Panc1 (cell line): ENCODE data around the gene PPP2R5A. TPM values are rescaled to one million over a fixed set of nuclear protein-coding genes. Genes with fewer than 3 reads are reported as not detected.

ENCODE experiments used
- ATAC-seq: fragments of 200-7000 bp; cut with Tn5 transposase; 2 replicates; pipeline ENCODE4 v1.9.1; 2020; ENCODE audit warnings: mild to moderate bottlenecking, moderate library complexity
- BruUV-seq: library from RNA; stranded (reverse); fragments of 400-500 nt; replicated peaks from 2 replicates; lab custom pipeline; 2021; lab: Mats Ljungman, UMichigan
- CTCF ChIA-PET: fragments of 300-600 bp; sonication (Branson Sonifier 250); formaldehyde crosslinking; loops from one replicate; lab custom pipeline; 2022; ENCODE audit warnings: antibody characterized with exemption; lab: Charles Lee
- POLR2A ChIA-PET: fragments of 300-600 bp; sonication (Branson Sonifier 250); formaldehyde crosslinking; loops from one replicate; lab custom pipeline; 2022; ENCODE audit warnings: antibody characterized with exemption; lab: Charles Lee
- DNase-seq: peaks from one replicate; pipeline ENCODE4 v3.0.0-alpha.2; 2010; ENCODE audit warnings: low read depth, low spot score
- H3K27ac ChIP-seq: 2 replicates; pipeline ENCODE4 v1.5.1; 2011; ENCODE audit warnings: mild to moderate bottlenecking, low read length, inconsistent platforms
- H3K27me3 ChIP-seq: fragments of 200-500 bp; sonication (Bioruptor generic); 2 replicates; pipeline ENCODE4 v1.6.0; 2014; ENCODE audit warnings: low read length, inconsistent platforms; ENCODE audit not compliant: control insufficient read depth, insufficient read depth
- H3K36me3 ChIP-seq: fragments of 200-500 bp; sonication (Bioruptor generic); 2 replicates; pipeline ENCODE4 v1.5.1; 2014; ENCODE audit warnings: inconsistent platforms, mild to moderate bottlenecking, low read length, moderate library complexity; ENCODE audit not compliant: control insufficient read depth, insufficient read depth
- H3K4me1 ChIP-seq: 2 replicates; pipeline ENCODE4 v1.5.1; 2011; ENCODE audit warnings: inconsistent platforms, mild to moderate bottlenecking, low read length, moderate library complexity; ENCODE audit not compliant: control insufficient read depth, insufficient read depth
- H3K4me3 ChIP-seq, 2 experiments: 2 replicates each; pipeline ENCODE4 v1.5.1; 2011 to 2012; ENCODE audit warnings: low read depth in 2 of 2, low read length in 2 of 2, mild to moderate bottlenecking in 2 of 2, inconsistent platforms in 1 of 2, moderate library complexity in 1 of 2
- H3K9me3 ChIP-seq: fragments of 200-500 bp; sonication (Bioruptor generic); 2 replicates; pipeline ENCODE4 v1.5.1; 2014; ENCODE audit warnings: low read depth, mild to moderate bottlenecking, inconsistent platforms, low read length, moderate library complexity; ENCODE audit not compliant: control insufficient read depth, insufficient read depth
- CTCF ChIP-seq: fragments of 450-650 bp; IDR thresholded peaks from 2 replicates; pipeline ENCODE4 v1.5.1; 2017; ENCODE audit warnings: mild to moderate bottlenecking
- POLR2AphosphoS5 ChIP-seq: IDR thresholded peaks from 2 replicates; pipeline ENCODE4 v1.6.1; 2012; ENCODE audit warnings: mild to moderate bottlenecking, low read depth, low read length, moderate library complexity
- REST ChIP-seq, 2 experiments: IDR thresholded peaks; 2 replicates each; pipeline ENCODE4 v1.6.1; 2011 to 2012; ENCODE audit warnings: low read depth in 2 of 2, control low read depth in 1 of 2, low read length in 1 of 2, mild to moderate bottlenecking in 1 of 2, moderate library complexity in 1 of 2; ENCODE audit not compliant: insufficient read depth in 1 of 2
- SIN3A ChIP-seq: IDR thresholded peaks from 2 replicates; pipeline ENCODE4 v1.6.1; 2012; ENCODE audit warnings: low read depth, mild to moderate bottlenecking, low read length, moderate library complexity, borderline replicate concordance; ENCODE audit not compliant: insufficient read depth
- TCF7L2 ChIP-seq: IDR thresholded peaks from 2 replicates; pipeline ENCODE4 v1.6.1; 2011; ENCODE audit warnings: mild to moderate bottlenecking, low read depth, low read length, inconsistent platforms
- in situ Hi-C: cut with HindIII; loops from 2 replicates; pipeline ENCODE4 v1.10.0; 2016; ENCODE audit warnings: low sequenced_read_pairs, low pct_unique_long_range_greater_than_20kb
- intact Hi-C: fragments of 100-400 bp; cut with micrococcal nuclease; formaldehyde crosslinking; loops from one replicate; pipeline ENCODE4 v1.10.0; 2022; ENCODE audit not compliant: unreplicated experiment
- total RNA-seq: library from RNA; stranded (reverse); gene quantifications from one replicate; pipeline ENCODE4 v1.2.1, GENCODE V29; 2021; ENCODE audit not compliant: unreplicated experiment

Gene PPP2R5A
- total RNA-seq, 1 experiment from 2014 or later = 44.3 TPM

- BruUV-seq = no TSS peak
- Histone ChIP-seq H3K4me3 (no peak overlapping the region), H3K27ac (no peak overlapping the region), H3K27me3 (peaks cover 16% of the 10 kb centered on the region; the same call in 1 of the 2 replicates), H3K36me3 (no peaks in the 10 kb centered on the region), H3K4me1 (no peaks in the 10 kb centered on the region), H3K9me3 (no peaks in the 10 kb centered on the region)
- no peak for DNase-seq
- in situ Hi-C loops (no loop called here), intact Hi-C loops (no loop called here)
- no peak for ATAC-seq
- ChIA-PET POLR2A (no interaction called here), CTCF (no interaction called here)
- TF ChIP-seq REST (IDR thresholded peaks at IDR 0.05; ENCODE audit: insufficient read depth in 1 of 2, low read depth in 2 of 2, low read length in 1 of 2) = no peak
- no peak for TF ChIP-seq SIN3A
- TF ChIP-seq CTCF = no peak
- no peak for TF ChIP-seq POLR2AphosphoS5
- TF ChIP-seq TCF7L2 = no peak
Measured at GRCh38 chr1:212270564-212270963, 14.6 kb upstream of the PPP2R5A start.

GRCh38 chr1:212271234-212271633 is 14.0 kb upstream of the PPP2R5A start:
- H3K4me3 ChIP-seq = no peak overlapping the region
- H3K27me3 ChIP-seq = peaks cover 16% of the 10 kb centered on the region; the same call in 1 of the 2 replicates
- no peak for DNase-seq
- ATAC-seq = no peak
- POLR2A ChIA-PET = no interaction called here
- TF ChIP-seq SIN3A = no peak
- no peak for TF ChIP-seq POLR2AphosphoS5
- TF ChIP-seq TCF7L2 = no peak
- intact Hi-C loops (no loop called here), in situ Hi-C loops (no loop called here)
- CTCF ChIA-PET = no interaction called here
- H3K27ac ChIP-seq = no peak overlapping the region
- H3K4me1 ChIP-seq = no peaks in the 10 kb centered on the region
- no peaks in the 10 kb centered on the region for H3K36me3 ChIP-seq
- H3K9me3 ChIP-seq = no peaks in the 10 kb centered on the region
- BruUV-seq = no TSS peak

GRCh38 chr1:212271823-212272485 is 13.3 kb upstream of the PPP2R5A start:
- POLR2A ChIA-PET = no interaction called here

More at GRCh38 chr1:212271823-212272485, 13.3 kb upstream of the PPP2R5A start:
- no TSS peak for BruUV-seq
- TF ChIP-seq REST (IDR thresholded peaks at IDR 0.05; ENCODE audit: insufficient read depth in 1 of 2, low read depth in 2 of 2, low read length in 1 of 2) = no peak
- TF ChIP-seq CTCF = no peak
- Histone ChIP-seq H3K4me1 (no peaks in the 10 kb centered on the region), H3K36me3 (no peaks in the 10 kb centered on the region), H3K27me3 (peaks cover 16% of the 10 kb centered on the region; the same call in 1 of the 2 replicates), H3K27ac (no peak overlapping the region), H3K4me3 (no peak overlapping the region), H3K9me3 (no peaks in the 10 kb centered on the region)
- no peak for DNase-seq
- CTCF ChIA-PET = no interaction called here
- in situ Hi-C loops (no loop called here), intact Hi-C loops (no loop called here)
- no peak for ATAC-seq
